ENCODE measurements around the gene MRPS6.

- TF ChIP-seq CTCF (IDR thresholded peaks at IDR 0.05; ENCODE audit: borderline replicate concordance, extremely low read depth, low read length, poor library complexity, severe bottlenecking) (no peak), EZH2 (IDR thresholded peaks at IDR 0.05; ENCODE audit: borderline replicate concordance, low read depth, low read length, severe bottlenecking) (no peak)
Measured at GRCh38 chr21:34091032-34091431, 17.7 kb downstream of the MRPS6 start.
